GM23338 (cell line): ENCODE measurements around the gene ABRAXAS1. TPM values are rescaled to one million over a fixed set of nuclear protein-coding genes. Genes with fewer than 3 reads are reported as not detected.

ENCODE experiments used
- ATAC-seq: fragments of 200-7000 bp; cut with Tn5 transposase; 3 replicates; pipeline ENCODE4 v1.9.1; 2020
- DNase-seq: peaks from one replicate; pipeline ENCODE4 v3.0.0-alpha.2; 2015; ENCODE audit warnings: low spot score
- H2AFZ ChIP-seq: fragments of 200-600 bp; sonication (generic); 2 replicates; pipeline ENCODE4 v1.8.0; 2016; ENCODE audit warnings: antibody characterized with exemption, mild to moderate bottlenecking, moderate library complexity
- H3F3A ChIP-seq: fragments of 200-600 bp; sonication (generic); replicated peaks from 2 replicates; pipeline ENCODE4 v1.8.0; 2017; ENCODE audit warnings: antibody characterized with exemption, mixed run types, low read depth
- H3K27ac ChIP-seq: fragments of 200-600 bp; sonication (generic); 2 replicates; pipeline ENCODE4 v1.6.1; 2016; ENCODE audit warnings: low read depth
- H3K27me3 ChIP-seq: fragments of 200-600 bp; sonication (generic); 2 replicates; pipeline ENCODE4 v1.8.0; 2016; ENCODE audit warnings: mild to moderate bottlenecking, mixed run types, moderate library complexity; ENCODE audit not compliant: insufficient read depth
- H3K36me3 ChIP-seq: fragments of 200-600 bp; sonication (generic); 2 replicates; pipeline ENCODE4 v1.8.0; 2016; ENCODE audit warnings: mild to moderate bottlenecking; ENCODE audit not compliant: insufficient read depth
- H3K4me1 ChIP-seq: fragments of 200-600 bp; sonication (generic); 2 replicates; pipeline ENCODE4 v1.8.0; 2016; ENCODE audit warnings: mild to moderate bottlenecking, moderate library complexity; ENCODE audit not compliant: insufficient read depth
- H3K4me2 ChIP-seq: fragments of 200-600 bp; sonication (generic); 2 replicates; pipeline ENCODE4 v1.7.1; 2017; ENCODE audit warnings: mixed run types
- H3K4me3 ChIP-seq: fragments of 200-600 bp; sonication (generic); 2 replicates; pipeline ENCODE4 v1.6.1; 2016; ENCODE audit warnings: mixed run types
- H3K79me2 ChIP-seq: fragments of 200-600 bp; sonication (generic); replicated peaks from 2 replicates; pipeline ENCODE4 v1.8.0; 2017; ENCODE audit warnings: mild to moderate bottlenecking; ENCODE audit not compliant: insufficient read depth
- H3K9me2 ChIP-seq: fragments of 200-600 bp; sonication (generic); 2 replicates; pipeline ENCODE4 v1.8.0; 2017; ENCODE audit not compliant: insufficient read depth
- H4K20me1 ChIP-seq: fragments of 200-600 bp; sonication (generic); replicated peaks from 2 replicates; pipeline ENCODE4 v1.8.0; 2017; ENCODE audit warnings: mild to moderate bottlenecking; ENCODE audit not compliant: insufficient read depth
- H3K27ac Mint-ChIP-seq: 2 replicates; pipeline ENCODE4 v1.8.0; 2020; ENCODE audit warnings: inconsistent platforms, mild to moderate bottlenecking, moderate library complexity, mixed read lengths
- H3K27me3 Mint-ChIP-seq: 3 replicates; pipeline ENCODE4 v1.8.0; 2022; ENCODE audit warnings: low read depth, mild to moderate bottlenecking, moderate library complexity, mixed read lengths, inconsistent platforms; ENCODE audit not compliant: insufficient read depth, poor library complexity
- H3K36me3 Mint-ChIP-seq: 3 replicates; pipeline ENCODE4 v1.8.0; 2021; ENCODE audit warnings: low read depth, mild to moderate bottlenecking, inconsistent platforms, moderate library complexity, mixed read lengths
- H3K4me1 Mint-ChIP-seq: 3 replicates; pipeline ENCODE4 v1.8.0; 2020; ENCODE audit warnings: mild to moderate bottlenecking, inconsistent platforms, mixed read lengths
- H3K4me3 Mint-ChIP-seq: 3 replicates; pipeline ENCODE4 v1.8.0; 2021; ENCODE audit warnings: moderate library complexity, mild to moderate bottlenecking, inconsistent platforms, mixed read lengths
- H3K9me3 Mint-ChIP-seq: 3 replicates; pipeline ENCODE4 v1.8.0; 2020; ENCODE audit warnings: moderate library complexity, mild to moderate bottlenecking, inconsistent platforms, mixed read lengths
- EZH2 ChIP-seq: fragments of 200-600 bp; sonication (generic); IDR thresholded peaks from one replicate; pipeline ENCODE4 v1.8.0; 2017; ENCODE audit warnings: antibody characterized with exemption, mild to moderate bottlenecking, low read depth; ENCODE audit not compliant: unreplicated experiment
- EZH2phosphoT487 ChIP-seq: fragments of 200-600 bp; sonication (generic); IDR thresholded peaks from one replicate; pipeline ENCODE4 v1.8.1; 2018; ENCODE audit warnings: antibody characterized with exemption; ENCODE audit not compliant: unreplicated experiment
- JUNB ChIP-seq: IDR thresholded peaks from one replicate; pipeline ENCODE4 v1.6.1; 2016; ENCODE audit warnings: antibody characterized with exemption; ENCODE audit not compliant: unreplicated experiment
- STAT1 ChIP-seq: IDR thresholded peaks from one replicate; pipeline ENCODE4 v1.6.1; 2016; ENCODE audit warnings: antibody characterized with exemption; ENCODE audit not compliant: unreplicated experiment
- ZNF331 ChIP-seq: fragments of 250-450 bp; sonication (Bioruptor Pico); IDR thresholded peaks from 2 replicates; pipeline ENCODE4 v1.5.0; 2020; ENCODE audit warnings: low read depth, mild to moderate bottlenecking, moderate library complexity
- polyA plus RNA-seq: library from polyadenylated mRNA; unstranded; fragments of >200 nt; fragmentation: Nextera tagmentation; extraction: Ambion mirVana; gene quantifications from 2 replicates; pipeline ENCODE4 v1.2.1, GENCODE V29; 2016
- total RNA-seq: library from RNA; depleted of rRNA; stranded (reverse); fragments of >200 nt; shearing (Covaris generic); gene quantifications from 2 replicates; pipeline ENCODE4 v1.2.3, GENCODE V29; 2014
- TF ChIP-seq, protein P1 (sequence below), 2 experiments: fragments of 200-600 bp in 1 of 2; sonication (generic) in 1 of 2; conservative IDR thresholded peaks; 2 replicates each; pipeline versions ENCODE4 v1.5.1 to v1.6.1; 2016 to 2017; ENCODE audit warnings: antibody characterized with exemption in 2 of 2, low read depth in 2 of 2, mild to moderate bottlenecking in 2 of 2, moderate library complexity in 1 of 2
- TF ChIP-seq, protein P2 (sequence below): fragments of 250-450 bp; sonication (Bioruptor Pico); IDR thresholded peaks from 2 replicates; pipeline ENCODE4 v1.5.0; 2020; ENCODE audit warnings: mild to moderate bottlenecking, moderate library complexity

The ABRAXAS1 gene
- total and polyA plus RNA-seq, 2 experiments from 2014 or later = 8.0 to 25.2 TPM

DNA sequence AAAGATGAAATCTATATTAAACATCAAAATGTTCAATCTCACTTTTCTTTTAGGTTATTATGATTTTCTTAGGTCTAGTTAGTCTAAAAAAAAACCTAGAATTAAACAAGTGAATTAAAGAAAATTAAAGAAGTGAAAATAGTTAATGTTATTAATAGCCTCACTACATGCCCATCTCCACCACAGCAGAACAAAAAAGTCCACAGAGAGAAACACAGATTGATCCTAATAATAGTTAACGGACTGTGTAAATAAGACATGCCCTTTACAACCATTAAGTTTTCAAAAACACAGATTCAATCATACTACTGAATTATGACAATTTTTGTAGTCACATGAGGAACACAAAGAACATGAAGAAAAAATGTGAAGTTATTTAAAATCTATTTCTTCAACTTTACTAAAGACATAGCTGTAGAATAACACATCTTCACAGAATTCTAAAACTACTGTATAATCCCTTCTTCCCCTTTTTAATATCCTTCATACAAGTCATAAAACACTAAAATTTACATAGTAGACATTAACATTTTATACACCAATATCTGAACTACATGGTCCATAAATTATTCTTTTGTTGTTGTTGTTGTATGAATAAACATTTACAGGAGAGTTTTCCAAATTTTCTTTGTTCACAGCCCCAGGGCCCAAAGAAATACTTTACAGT, 44.6 kb downstream of the ABRAXAS1 start:
- Mint-ChIP-seq H3K4me1 (no peaks in the 10 kb centered on the region), H3K36me3 (no peaks in the 10 kb centered on the region; the same call in 1 of the 3 replicates), H3K4me3 (no peak overlapping the region), H3K9me3 (no peaks in the 10 kb centered on the region), H3K27ac (no peak overlapping the region), H3K27me3 (peaks cover 4% of the 10 kb centered on the region)
- no peaks in the 10 kb centered on the region; the same call in 1 of the 2 replicates for H4K20me1 ChIP-seq
- H3K27ac ChIP-seq = no peak overlapping the region
- H3K36me3 ChIP-seq = 0 out of 2 replicates have a peak, but pooled peaks cover 7% of the 10 kb centered on the region
- no peaks in the 10 kb centered on the region for H3K79me2 ChIP-seq
- H3K4me3 ChIP-seq = no peak overlapping the region
- DNase-seq (no peak), ATAC-seq (no peak)
- H3K9me2 ChIP-seq = no peaks in the 10 kb centered on the region
- no peak for TF ChIP-seq EZH2phosphoT487
- no peak for TF ChIP-seq STAT1
- TF ChIP-seq EZH2 = no peak
- TF ChIP-seq, protein P1, sequence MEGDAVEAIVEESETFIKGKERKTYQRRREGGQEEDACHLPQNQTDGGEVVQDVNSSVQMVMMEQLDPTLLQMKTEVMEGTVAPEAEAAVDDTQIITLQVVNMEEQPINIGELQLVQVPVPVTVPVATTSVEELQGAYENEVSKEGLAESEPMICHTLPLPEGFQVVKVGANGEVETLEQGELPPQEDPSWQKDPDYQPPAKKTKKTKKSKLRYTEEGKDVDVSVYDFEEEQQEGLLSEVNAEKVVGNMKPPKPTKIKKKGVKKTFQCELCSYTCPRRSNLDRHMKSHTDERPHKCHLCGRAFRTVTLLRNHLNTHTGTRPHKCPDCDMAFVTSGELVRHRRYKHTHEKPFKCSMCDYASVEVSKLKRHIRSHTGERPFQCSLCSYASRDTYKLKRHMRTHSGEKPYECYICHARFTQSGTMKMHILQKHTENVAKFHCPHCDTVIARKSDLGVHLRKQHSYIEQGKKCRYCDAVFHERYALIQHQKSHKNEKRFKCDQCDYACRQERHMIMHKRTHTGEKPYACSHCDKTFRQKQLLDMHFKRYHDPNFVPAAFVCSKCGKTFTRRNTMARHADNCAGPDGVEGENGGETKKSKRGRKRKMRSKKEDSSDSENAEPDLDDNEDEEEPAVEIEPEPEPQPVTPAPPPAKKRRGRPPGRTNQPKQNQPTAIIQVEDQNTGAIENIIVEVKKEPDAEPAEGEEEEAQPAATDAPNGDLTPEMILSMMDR (conservative IDR thresholded peaks at IDR 0.05; ENCODE audit: low read depth in 2 of 2) = no peak
- TF ChIP-seq, protein P2, sequence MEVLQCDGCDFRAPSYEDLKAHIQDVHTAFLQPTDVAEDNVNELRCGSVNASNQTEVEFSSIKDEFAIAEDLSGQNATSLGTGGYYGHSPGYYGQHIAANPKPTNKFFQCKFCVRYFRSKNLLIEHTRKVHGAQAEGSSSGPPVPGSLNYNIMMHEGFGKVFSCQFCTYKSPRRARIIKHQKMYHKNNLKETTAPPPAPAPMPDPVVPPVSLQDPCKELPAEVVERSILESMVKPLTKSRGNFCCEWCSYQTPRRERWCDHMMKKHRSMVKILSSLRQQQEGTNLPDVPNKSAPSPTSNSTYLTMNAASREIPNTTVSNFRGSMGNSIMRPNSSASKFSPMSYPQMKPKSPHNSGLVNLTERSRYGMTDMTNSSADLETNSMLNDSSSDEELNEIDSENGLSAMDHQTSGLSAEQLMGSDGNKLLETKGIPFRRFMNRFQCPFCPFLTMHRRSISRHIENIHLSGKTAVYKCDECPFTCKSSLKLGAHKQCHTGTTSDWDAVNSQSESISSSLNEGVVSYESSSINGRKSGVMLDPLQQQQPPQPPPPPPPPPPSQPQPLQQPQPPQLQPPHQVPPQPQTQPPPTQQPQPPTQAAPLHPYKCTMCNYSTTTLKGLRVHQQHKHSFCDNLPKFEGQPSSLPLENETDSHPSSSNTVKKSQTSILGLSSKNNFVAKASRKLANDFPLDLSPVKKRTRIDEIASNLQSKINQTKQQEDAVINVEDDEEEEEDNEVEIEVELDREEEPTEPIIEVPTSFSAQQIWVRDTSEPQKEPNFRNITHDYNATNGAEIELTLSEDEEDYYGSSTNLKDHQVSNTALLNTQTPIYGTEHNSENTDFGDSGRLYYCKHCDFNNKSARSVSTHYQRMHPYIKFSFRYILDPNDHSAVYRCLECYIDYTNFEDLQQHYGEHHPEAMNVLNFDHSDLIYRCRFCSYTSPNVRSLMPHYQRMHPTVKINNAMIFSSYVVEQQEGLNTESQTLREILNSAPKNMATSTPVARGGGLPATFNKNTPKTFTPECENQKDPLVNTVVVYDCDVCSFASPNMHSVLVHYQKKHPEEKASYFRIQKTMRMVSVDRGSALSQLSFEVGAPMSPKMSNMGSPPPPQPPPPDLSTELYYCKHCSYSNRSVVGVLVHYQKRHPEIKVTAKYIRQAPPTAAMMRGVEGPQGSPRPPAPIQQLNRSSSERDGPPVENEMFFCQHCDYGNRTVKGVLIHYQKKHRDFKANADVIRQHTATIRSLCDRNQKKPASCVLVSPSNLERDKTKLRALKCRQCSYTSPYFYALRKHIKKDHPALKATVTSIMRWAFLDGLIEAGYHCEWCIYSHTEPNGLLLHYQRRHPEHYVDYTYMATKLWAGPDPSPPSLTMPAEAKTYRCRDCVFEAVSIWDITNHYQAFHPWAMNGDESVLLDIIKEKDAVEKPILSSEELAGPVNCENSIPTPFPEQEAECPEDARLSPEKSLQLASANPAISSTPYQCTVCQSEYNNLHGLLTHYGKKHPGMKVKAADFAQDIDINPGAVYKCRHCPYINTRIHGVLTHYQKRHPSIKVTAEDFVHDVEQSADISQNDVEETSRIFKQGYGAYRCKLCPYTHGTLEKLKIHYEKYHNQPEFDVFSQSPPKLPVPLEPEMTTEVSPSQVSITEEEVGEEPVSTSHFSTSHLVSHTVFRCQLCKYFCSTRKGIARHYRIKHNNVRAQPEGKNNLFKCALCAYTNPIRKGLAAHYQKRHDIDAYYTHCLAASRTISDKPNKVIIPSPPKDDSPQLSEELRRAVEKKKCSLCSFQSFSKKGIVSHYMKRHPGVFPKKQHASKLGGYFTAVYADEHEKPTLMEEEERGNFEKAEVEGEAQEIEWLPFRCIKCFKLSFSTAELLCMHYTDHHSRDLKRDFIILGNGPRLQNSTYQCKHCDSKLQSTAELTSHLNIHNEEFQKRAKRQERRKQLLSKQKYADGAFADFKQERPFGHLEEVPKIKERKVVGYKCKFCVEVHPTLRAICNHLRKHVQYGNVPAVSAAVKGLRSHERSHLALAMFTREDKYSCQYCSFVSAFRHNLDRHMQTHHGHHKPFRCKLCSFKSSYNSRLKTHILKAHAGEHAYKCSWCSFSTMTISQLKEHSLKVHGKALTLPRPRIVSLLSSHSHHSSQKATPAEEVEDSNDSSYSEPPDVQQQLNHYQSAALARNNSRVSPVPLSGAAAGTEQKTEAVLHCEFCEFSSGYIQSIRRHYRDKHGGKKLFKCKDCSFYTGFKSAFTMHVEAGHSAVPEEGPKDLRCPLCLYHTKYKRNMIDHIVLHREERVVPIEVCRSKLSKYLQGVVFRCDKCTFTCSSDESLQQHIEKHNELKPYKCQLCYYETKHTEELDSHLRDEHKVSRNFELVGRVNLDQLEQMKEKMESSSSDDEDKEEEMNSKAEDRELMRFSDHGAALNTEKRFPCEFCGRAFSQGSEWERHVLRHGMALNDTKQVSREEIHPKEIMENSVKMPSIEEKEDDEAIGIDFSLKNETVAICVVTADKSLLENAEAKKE (CRISPR knock-in tag) = no peak
- no peak for TF ChIP-seq JUNB
- no peak for TF ChIP-seq ZNF331 (CRISPR knock-in tag)
- H2AFZ ChIP-seq = no peak overlapping the region
- H3K4me2 ChIP-seq = no peak overlapping the region
- H3F3A ChIP-seq = no peaks in the 10 kb centered on the region
- H3K4me1 ChIP-seq = no peaks in the 10 kb centered on the region
- no peaks in the 10 kb centered on the region for H3K27me3 ChIP-seq
